ENCODE data around the gene LCA5L. TPM values are rescaled to one million over a fixed set of nuclear protein-coding genes. Genes with fewer than 3 reads are reported as not detected.

LCA5L gene
- total RNA-seq, 1 donor from 2014 or later, result 2.0 TPM

- H3K4me3 ChIP-seq (ENCODE audit: insufficient read depth, low read depth, low read length), result no peak overlapping the region
- H3K36me3 Mint-ChIP-seq (ENCODE audit: low read depth, unreplicated experiment), result peaks cover 4% of the 10 kb centered on the region
- no peaks in the 10 kb centered on the region for H3K9me3 Mint-ChIP-seq (ENCODE audit: unreplicated experiment)
- no peaks in the 10 kb centered on the region for H3K36me3 ChIP-seq (ENCODE audit: insufficient read depth, low read length)
- no peak overlapping the region for H3K9ac ChIP-seq (ENCODE audit: low read length)
- no peaks in the 10 kb centered on the region for H3K9me3 ChIP-seq (ENCODE audit: insufficient read depth, low read depth, low read length)
- H3K27me3 Mint-ChIP-seq (ENCODE audit: low read depth, unreplicated experiment), result no peaks in the 10 kb centered on the region
- H3K79me2 ChIP-seq (ENCODE audit: insufficient read depth, low read length), result no peaks in the 10 kb centered on the region
- DNase-seq (ENCODE audit: low read depth), result no peak
- no peak overlapping the region for H3K27ac ChIP-seq (ENCODE audit: low read depth, low read length)
- no peaks in the 10 kb centered on the region for H4K20me1 ChIP-seq (ENCODE audit: insufficient read depth, low read length)
- H3K27me3 ChIP-seq (ENCODE audit: insufficient read depth, low read length), result no peaks in the 10 kb centered on the region
- H3K27ac Mint-ChIP-seq (ENCODE audit: unreplicated experiment), result no peak overlapping the region
- no peak overlapping the region for H2AFZ ChIP-seq (ENCODE audit: low read depth, low read length)
- TF ChIP-seq CTCF (IDR thresholded peaks at IDR 0.05; ENCODE audit: insufficient read depth, low read depth, low read length) (no peak), EZH2 (IDR thresholded peaks at IDR 0.05; ENCODE audit: insufficient read depth, low read length) (no peak)
- H3K4me1 Mint-ChIP-seq (ENCODE audit: low read depth, unreplicated experiment), result peaks cover 4% of the 10 kb centered on the region
- H3K4me1 ChIP-seq (ENCODE audit: insufficient read depth, low read length), result no peaks in the 10 kb centered on the region
- no peak for FAIRE-seq
- no peak overlapping the region for H3K4me2 ChIP-seq (ENCODE audit: low read length)
- H3K4me3 Mint-ChIP-seq (ENCODE audit: unreplicated experiment), result no peak overlapping the region
Observed at GRCh38 chr21:39480271-39480670, 34.7 kb upstream of the LCA5L start.

GRCh38 chr21:39479814-39480182 lies 34.2 kb upstream of the LCA5L start:
- Mint-ChIP-seq H3K36me3 (ENCODE audit: low read depth, unreplicated experiment) (peaks cover 4% of the 10 kb centered on the region), H3K4me1 (ENCODE audit: low read depth, unreplicated experiment) (peaks cover 4% of the 10 kb centered on the region), H3K9me3 (ENCODE audit: unreplicated experiment) (no peaks in the 10 kb centered on the region), H3K27me3 (ENCODE audit: low read depth, unreplicated experiment) (no peaks in the 10 kb centered on the region), H3K27ac (ENCODE audit: unreplicated experiment) (no peak overlapping the region), H3K4me3 (ENCODE audit: unreplicated experiment) (no peak overlapping the region)
- no peak overlapping the region for H3K9ac ChIP-seq (ENCODE audit: low read length)
- no peaks in the 10 kb centered on the region for H3K79me2 ChIP-seq (ENCODE audit: insufficient read depth, low read length)
- H3K4me2 ChIP-seq (ENCODE audit: low read length), result no peak overlapping the region
- no peak overlapping the region for H3K4me3 ChIP-seq (ENCODE audit: insufficient read depth, low read depth, low read length)
- TF ChIP-seq EZH2 (IDR thresholded peaks at IDR 0.05; ENCODE audit: insufficient read depth, low read length) (no peak), CTCF (IDR thresholded peaks at IDR 0.05; ENCODE audit: insufficient read depth, low read depth, low read length) (no peak)
- H2AFZ ChIP-seq (ENCODE audit: low read depth, low read length), result no peak overlapping the region
- FAIRE-seq, result no peak
- H3K36me3 ChIP-seq (ENCODE audit: insufficient read depth, low read length), result no peaks in the 10 kb centered on the region
- no peaks in the 10 kb centered on the region for H3K27me3 ChIP-seq (ENCODE audit: insufficient read depth, low read length)
- no peaks in the 10 kb centered on the region for H4K20me1 ChIP-seq (ENCODE audit: insufficient read depth, low read length)
- H3K9me3 ChIP-seq (ENCODE audit: insufficient read depth, low read depth, low read length), result no peaks in the 10 kb centered on the region
- H3K27ac ChIP-seq (ENCODE audit: low read depth, low read length), result no peak overlapping the region
- DNase-seq (ENCODE audit: low read depth), result no peak
- H3K4me1 ChIP-seq (ENCODE audit: insufficient read depth, low read length), result no peaks in the 10 kb centered on the region

GRCh38 chr21:39479164-39479813 lies 33.7 kb upstream of the LCA5L start:
- Histone ChIP-seq H3K4me2 (ENCODE audit: low read length) (no peak overlapping the region), H3K9me3 (ENCODE audit: insufficient read depth, low read depth, low read length) (no peaks in the 10 kb centered on the region), H3K79me2 (ENCODE audit: insufficient read depth, low read length) (no peaks in the 10 kb centered on the region), H3K27me3 (ENCODE audit: insufficient read depth, low read length) (no peaks in the 10 kb centered on the region), H3K36me3 (ENCODE audit: insufficient read depth, low read length) (no peaks in the 10 kb centered on the region), H3K27ac (ENCODE audit: low read depth, low read length) (no peak overlapping the region), H2AFZ (ENCODE audit: low read depth, low read length) (no peak overlapping the region), H3K4me1 (ENCODE audit: insufficient read depth, low read length) (no peaks in the 10 kb centered on the region), H4K20me1 (ENCODE audit: insufficient read depth, low read length) (no peaks in the 10 kb centered on the region), H3K4me3 (ENCODE audit: insufficient read depth, low read depth, low read length) (no peak overlapping the region), H3K9ac (ENCODE audit: low read length) (no peak overlapping the region)
- Mint-ChIP-seq H3K4me1 (ENCODE audit: low read depth, unreplicated experiment) (peaks cover 4% of the 10 kb centered on the region), H3K27me3 (ENCODE audit: low read depth, unreplicated experiment) (no peaks in the 10 kb centered on the region), H3K4me3 (ENCODE audit: unreplicated experiment) (no peak overlapping the region), H3K27ac (ENCODE audit: unreplicated experiment) (no peak overlapping the region), H3K36me3 (ENCODE audit: low read depth, unreplicated experiment) (peaks cover 4% of the 10 kb centered on the region), H3K9me3 (ENCODE audit: unreplicated experiment) (no peaks in the 10 kb centered on the region)
- TF ChIP-seq EZH2 (IDR thresholded peaks at IDR 0.05; ENCODE audit: insufficient read depth, low read length) (no peak), CTCF (IDR thresholded peaks at IDR 0.05; ENCODE audit: insufficient read depth, low read depth, low read length) (no peak)
- FAIRE-seq (no peak), DNase-seq (ENCODE audit: low read depth) (no peak)
